ENCODE results near the gene OR52E4.

OR52E4 gene

GRCh38 chr11:5928271-5928670 is 47.8 kb downstream of the OR52E4 start:
- no peak overlapping the region for H3K4me3 ChIP-seq (ENCODE audit: low read length)
- no peak for TF ChIP-seq CTCF (conservative IDR thresholded peaks at IDR 0.05; ENCODE audit: low read depth, low read length)
- no peak for DNase-seq (ENCODE audit: low read depth)

DNA sequence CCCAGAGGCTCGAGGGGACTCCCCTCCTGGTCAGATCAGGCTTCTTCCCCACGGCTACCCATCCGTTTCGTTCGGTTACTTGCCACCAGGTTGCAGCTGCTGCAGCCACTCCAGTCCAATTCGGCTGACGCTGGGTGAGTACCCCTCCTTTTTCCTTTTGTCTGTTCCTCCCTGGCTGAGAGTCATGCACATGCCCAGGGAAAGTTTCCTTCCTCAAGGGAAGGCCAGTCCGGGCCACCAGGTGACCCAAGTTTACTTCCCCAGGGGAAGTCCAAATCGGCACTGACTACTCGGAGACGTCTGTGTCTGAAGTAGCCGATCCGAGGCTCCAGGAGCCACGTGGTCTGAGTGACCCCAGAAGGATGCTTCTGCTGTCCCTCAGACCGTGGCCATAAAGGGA is 48.4 kb downstream of the OR52E4 start:
- H3K4me3 ChIP-seq (ENCODE audit: low read length), result no peak overlapping the region
- no peak for DNase-seq (ENCODE audit: low read depth)
- no peak for TF ChIP-seq CTCF (conservative IDR thresholded peaks at IDR 0.05; ENCODE audit: low read depth, low read length)

- no peak for TF ChIP-seq CTCF (conservative IDR thresholded peaks at IDR 0.05; ENCODE audit: low read depth, low read length)
- H3K4me3 ChIP-seq (ENCODE audit: low read length), result no peak overlapping the region
- DNase-seq (ENCODE audit: low read depth), result no peak
These were observed 49.3 kb downstream of the OR52E4 start for GRCh38 chr11:5929571-5930368.

GRCh38 chr11:5930614-5931013 is 50.2 kb downstream of the OR52E4 start:
- no peak for DNase-seq (ENCODE audit: low read depth)
- H3K4me3 ChIP-seq (ENCODE audit: low read length), result no peak overlapping the region
- TF ChIP-seq CTCF (conservative IDR thresholded peaks at IDR 0.05; ENCODE audit: low read depth, low read length), result no peak

- DNase-seq (ENCODE audit: low read depth), result no peak
- H3K4me3 ChIP-seq (ENCODE audit: low read length), result no peak overlapping the region
- TF ChIP-seq CTCF (conservative IDR thresholded peaks at IDR 0.05; ENCODE audit: low read depth, low read length), result no peak
These were observed 50.6 kb downstream of the OR52E4 start for GRCh38 chr11:5931061-5931460.

- no peak for DNase-seq (ENCODE audit: low read depth)
- TF ChIP-seq CTCF (conservative IDR thresholded peaks at IDR 0.05; ENCODE audit: low read depth, low read length), result no peak
- no peak overlapping the region for H3K4me3 ChIP-seq (ENCODE audit: low read length)
These were observed 52.2 kb downstream of the OR52E4 start for GRCh38 chr11:5932671-5933070.

DNA sequence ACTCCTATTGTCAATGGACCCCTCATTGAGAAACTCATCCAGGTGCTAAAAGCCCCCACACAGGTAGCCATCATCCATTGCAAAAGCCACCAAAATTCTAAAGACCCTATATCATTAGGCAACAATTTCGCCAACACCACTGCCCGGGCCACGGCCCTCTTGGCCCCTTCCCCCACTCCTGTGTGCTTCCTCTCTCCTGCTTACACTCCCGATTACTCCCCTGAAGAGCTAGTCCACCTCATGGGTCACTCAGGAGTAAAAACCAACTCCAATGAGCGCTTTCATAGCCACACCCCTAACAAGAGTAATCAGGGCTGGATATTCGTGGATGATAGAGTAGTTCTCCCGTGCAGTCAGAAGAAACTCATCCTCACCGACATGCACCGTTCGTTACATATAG is 52.7 kb downstream of the OR52E4 start:
- no peak for TF ChIP-seq CTCF (conservative IDR thresholded peaks at IDR 0.05; ENCODE audit: low read depth, low read length)
- DNase-seq (ENCODE audit: low read depth), result no peak
- no peak overlapping the region for H3K4me3 ChIP-seq (ENCODE audit: low read length)
